Lower leg skin (tissue), 3 donors: Measurements from ENCODE around the gene FOXN1.

Experiments used
- CTCF ChIP-seq, 3 donors: fragments of 450-650 bp; IDR thresholded peaks; one replicate each; pipeline ENCODE4 v1.5.1; 2016; ENCODE audit warnings: antibody characterized with exemption in 3 of 3, mild to moderate bottlenecking in 3 of 3, moderate library complexity in 2 of 3
- POLR2A ChIP-seq, 2 donors: fragments of 450-650 bp; IDR thresholded peaks; one replicate each; pipeline ENCODE4 v1.6.1; 2016 to 2017; ENCODE audit warnings: antibody characterized with exemption in 2 of 2, mild to moderate bottlenecking in 1 of 2, moderate library complexity in 1 of 2

- TF ChIP-seq CTCF (IDR thresholded peaks at IDR 0.05): no peak
- no peak for TF ChIP-seq POLR2A (IDR thresholded peaks at IDR 0.05)
Observed at GRCh38 chr17:28533091-28533807, 27.1 kb downstream of the FOXN1 start.
